NCI-H82 (cell line): Measurements from ENCODE around the gene ZNF181.

ENCODE experiments used
- DNase-seq: peaks from one replicate; lab custom pipeline; 2025; lab: John Stamatoyannopoulos, UW

The ZNF181 gene

DNA sequence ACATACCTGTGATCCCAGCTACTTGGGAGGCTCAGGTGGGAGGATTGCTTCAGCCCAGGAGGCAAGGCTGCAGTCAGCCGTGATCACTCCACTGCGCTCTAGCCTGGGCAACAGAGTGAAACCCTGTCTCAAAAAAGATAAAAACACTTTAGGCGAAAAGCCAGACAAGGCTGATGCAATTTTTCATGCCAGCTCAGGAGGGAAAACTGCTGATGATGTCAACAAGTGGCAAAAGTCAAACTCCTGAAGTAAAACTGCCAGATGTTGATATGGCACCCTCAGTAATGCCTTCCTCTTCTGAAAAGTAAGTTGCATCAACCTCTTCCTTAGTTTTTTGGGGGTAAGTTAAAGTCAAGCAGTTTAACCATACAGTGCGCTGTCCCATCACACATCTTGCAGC, 23.4 kb downstream of the ZNF181 start:
- no peak for DNase-seq

DNA sequence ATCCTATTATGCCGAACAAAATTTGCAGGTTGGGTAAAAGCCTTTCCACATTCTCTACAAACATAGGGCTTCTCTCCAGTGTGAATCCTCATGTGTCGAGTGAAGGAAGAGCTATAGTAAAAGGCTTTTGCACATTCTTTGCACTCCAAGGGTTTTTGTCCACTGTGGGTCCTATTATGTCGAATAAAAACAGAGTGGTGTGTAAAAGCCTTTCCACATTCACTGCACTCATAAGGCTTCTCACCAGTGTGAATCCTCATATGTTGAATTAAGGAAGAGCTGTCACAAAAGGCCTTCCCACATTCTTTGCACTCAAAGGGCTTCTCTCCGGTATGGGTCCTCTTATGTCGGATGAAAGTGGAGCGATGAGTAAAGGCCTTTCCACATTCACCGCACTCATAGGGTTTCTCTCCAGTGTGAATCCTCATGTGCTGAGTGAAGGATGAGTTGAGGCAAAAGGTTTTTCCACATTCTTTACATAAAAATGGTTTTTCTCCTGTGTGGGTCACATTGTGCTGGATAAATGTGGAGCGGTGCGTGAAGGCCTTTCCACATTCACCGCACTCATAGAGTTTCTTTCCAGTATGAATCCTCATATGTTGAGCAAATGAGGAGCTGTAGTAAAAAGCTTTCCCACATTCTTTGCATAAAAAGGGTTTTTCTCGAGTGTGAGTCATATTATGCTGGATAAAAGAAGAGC, 25.3 kb downstream of the ZNF181 start:
- DNase-seq: no peak

DNA sequence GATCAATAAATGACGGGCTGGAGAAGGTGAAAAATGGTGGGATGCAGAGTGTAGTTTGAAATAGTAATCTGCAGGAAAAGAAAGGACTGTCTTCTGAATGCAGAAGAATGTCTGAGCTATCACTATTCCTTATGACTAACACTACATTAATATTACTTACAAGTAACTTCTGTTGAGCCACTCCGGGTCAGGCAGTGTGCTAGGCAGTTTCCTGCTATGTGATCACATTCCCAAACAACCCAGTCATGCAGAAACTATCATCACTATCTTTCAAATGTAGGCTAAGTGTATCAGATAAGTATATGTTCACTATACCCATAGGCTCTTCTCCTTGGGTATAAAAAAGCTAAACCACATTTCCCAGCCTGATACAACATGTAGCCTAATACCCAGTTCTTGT, 32.3 kb downstream of the ZNF181 start:
- DNase-seq: no peak

DNA sequence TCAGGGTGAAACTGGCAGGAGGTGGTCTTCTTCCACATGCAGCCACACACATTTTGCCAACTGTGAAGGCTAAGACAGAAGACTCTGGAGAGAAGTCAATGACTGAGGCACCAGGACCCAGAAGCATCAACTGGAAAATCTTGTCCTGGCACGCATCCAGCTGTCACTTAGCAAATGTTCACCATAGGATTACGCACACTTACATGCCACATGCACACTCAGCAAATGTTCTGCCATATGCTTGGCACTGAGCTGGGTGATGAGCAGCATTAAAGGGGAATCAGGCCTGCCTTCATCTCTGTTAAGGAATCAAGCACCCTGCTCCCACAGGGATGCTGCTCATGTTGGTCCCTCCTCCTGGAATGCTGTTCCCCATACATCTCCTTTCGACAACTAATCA, 33.9 kb downstream of the ZNF181 start:
- DNase-seq: peak; percentile 33

DNA sequence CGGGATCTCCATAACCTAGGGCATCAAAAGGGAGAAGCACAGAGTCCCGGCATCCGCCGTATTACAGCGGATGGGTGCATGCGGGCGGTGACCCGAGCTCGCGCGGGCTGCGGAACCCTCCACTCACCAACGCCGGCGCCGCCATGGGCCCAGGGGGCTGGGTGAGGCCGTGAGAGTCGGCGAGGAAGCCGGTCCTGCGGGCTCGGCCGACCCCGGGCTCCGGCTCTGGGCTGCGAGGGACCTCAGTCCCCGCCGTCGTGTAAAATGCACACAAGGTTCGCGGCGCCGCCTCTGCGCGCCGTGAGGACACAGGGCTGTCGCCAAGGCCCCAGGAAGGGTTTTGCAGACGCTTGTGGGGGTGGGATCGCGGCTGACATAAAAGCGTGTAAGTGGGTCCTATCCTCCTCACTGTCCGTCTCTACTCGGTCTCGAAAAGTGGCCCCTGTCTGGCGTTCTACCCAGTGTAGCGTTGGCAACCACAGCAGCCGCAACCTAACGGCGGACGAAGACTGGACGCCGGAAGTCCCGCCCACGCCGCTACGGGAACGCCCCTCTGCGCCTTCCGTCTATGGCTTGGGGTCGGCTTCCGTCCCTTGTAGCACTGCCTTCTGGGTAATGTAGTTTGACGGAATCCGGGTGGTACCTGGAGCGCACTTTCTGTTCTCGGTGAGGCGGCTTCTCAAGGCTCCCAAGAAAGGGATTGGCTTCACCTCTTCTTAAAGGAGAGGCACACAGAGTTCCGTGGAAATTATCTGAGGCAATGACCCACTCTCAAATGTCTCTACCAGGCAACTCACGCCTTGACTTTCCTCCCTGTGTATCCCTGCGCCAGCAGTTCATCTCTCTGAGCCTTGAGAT, 38.9 kb downstream of the ZNF181 start, which contains the start of gene ZNF599:
Gene ZNF599 (minus strand): TSS at position 519 of the 858 bp plus-strand sequence. CDS start 374 bp downstream, at position 145.
- DNase-seq: peak; percentile 96

DNA sequence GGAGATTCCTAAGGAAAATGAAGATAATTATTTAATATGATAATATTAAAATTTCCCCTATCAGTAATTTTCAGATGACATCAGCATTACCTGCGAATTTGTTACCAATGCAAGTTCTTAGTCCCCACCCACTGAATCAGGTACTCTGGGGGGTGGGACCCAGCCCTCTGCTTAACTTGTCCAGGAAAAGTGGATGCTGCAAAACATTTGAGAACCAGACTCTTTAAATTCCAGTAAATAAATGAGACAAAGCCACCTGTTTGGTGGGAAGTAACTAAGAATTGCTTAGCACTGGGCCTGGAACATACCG, 39.5 kb downstream of the ZNF181 start:
- DNase-seq: no peak

DNA sequence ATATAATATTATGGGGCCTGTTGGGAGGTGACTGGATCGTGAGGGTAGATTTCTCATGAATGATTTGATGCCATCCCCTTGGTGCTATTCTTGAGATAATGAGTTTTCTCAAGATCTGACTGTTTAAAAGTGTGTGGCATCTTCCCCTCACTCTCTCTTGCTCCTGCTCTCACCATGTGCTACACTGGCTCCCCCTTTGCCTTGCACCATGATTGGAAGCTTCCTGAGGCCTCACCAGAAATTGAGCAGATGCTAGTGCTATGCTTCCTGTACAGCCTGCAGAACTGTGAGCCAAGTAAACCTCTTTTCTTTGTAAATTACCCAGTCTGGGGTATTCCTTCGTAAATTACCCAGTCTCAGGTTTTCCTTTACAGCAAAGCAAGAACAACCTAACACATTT, 40.8 kb downstream of the ZNF181 start:
- DNase-seq: no peak

DNA sequence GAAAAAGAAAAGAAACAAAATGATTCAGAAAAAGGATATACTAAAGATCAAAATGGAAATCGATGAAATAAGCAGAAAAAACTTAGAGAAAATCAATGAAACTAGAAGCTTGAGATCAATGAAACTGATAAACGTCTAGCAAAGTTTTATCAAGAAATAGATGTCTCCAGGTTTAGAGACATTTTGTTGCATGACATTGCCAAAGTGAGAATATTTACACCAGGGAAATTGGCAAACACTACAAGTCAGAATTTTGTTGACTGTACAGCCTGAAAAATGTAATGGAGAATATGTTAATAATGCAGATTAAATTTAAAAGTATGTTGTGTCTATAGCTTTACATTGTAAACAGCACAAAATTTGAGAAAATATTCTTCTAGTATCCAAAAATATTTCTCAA, 44.3 kb downstream of the ZNF181 start:
- no peak for DNase-seq

DNA sequence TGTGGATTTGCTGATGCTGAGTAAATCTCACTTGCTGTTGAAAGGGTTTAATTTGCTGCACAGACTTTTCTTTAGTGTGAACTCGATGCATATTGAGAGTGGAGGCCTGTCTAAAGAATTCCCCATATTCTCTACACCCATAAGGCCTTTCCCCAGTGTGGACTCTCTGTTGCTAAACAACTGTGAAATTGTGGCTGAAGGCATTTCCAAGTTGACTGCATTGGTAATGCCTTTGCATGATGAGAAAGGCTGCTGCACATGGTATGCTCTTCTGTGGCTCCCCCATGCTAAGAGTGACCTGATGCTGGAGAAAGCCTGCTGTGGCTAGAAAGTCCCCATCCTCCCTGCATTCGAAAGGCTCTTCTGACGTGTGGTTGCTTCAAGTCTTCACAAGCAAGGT, 45.6 kb downstream of the ZNF181 start:
- DNase-seq: no peak

DNA sequence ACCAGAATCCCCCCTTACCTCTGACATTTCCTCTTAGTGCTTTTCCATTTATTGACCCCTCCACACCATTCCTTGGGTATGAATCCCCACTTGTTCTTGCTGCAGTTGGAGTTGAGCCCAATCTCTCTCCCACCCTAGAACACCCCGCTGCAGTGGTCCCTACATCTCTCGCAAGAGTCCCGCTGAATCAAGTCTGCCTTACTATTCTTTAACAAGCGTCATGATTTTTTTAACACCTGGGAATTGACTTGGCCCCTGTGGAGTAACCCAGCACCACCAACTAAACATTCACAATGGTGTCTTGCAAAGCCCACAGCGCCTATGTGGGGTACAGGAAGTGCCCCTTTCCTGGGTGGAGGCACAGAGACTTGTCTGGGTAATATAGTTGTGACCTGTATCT, 52.2 kb downstream of the ZNF181 start:
- DNase-seq: no peak

DNA sequence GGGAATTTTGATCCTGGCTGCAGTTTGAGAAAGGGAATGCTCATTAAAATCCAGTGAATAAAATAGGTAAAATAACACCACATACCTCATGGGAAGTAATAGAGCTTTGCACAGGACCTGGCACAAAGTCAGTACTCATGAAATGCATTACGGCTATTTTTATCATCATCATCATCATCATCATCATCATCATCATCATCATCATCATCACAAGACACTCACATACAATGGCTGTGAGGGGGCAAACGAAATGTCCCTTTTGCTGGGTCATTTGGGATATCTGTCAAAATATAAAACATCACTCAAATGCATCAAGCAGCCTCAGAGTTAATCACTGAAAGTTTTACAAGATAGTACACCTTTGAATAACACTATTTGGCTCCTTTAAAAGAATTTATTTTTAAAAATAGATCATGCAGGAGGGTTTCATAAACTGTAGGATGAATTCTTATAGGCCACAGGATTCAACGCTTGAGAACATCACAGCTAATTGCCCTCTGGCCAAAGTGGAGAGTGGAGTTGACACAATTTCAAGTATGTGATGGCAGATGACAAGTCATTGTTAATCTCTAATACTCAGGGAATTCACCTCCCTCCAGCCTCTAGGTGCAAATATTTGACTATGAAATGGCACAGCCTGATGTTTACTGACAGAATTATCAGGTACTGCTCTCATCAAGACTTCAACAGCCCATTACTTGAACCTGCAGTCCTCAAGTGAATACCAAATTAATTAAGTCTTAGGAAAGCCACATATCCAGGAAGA, 53.2 kb downstream of the ZNF181 start:
- no peak for DNase-seq

DNA sequence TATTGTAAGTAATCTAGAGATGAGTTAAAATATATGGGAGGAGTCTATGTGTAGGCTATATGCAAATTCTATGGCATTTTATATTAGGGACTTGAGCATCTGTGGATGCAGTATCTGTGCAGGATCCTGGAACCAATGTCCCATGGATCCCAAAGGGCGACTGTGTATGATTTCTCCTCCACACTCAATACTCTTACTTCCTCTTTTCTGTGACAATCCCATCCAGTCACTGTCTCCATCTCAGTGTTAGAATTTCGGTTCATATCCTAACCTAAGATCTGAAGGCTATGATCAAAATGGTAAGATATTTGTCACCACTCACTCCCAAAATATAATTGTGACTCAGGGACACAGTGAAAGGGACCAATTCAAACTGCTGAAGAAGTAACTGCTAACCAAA, 54.0 kb downstream of the ZNF181 start:
- DNase-seq: no peak

DNA sequence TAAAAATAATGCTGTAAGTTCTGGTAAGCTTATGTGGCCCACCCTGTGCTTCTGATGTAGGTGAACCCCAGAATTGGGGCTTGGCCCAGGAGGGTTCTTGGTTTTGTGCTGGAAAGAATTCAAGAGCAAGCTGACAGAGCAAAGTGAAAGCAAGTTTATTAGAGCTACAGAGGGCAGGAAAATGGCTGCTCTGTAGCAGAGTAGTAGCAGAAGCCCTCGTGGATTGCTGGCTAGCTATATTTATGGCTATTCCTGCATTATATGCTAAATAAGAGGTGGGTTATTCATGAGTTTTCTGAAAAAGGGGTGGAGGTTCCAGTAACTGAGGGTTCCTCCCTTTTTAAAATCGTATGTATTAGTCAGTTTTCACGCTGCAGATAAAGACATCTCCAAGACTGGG, 59.5 kb downstream of the ZNF181 start:
- DNase-seq: no peak

DNA sequence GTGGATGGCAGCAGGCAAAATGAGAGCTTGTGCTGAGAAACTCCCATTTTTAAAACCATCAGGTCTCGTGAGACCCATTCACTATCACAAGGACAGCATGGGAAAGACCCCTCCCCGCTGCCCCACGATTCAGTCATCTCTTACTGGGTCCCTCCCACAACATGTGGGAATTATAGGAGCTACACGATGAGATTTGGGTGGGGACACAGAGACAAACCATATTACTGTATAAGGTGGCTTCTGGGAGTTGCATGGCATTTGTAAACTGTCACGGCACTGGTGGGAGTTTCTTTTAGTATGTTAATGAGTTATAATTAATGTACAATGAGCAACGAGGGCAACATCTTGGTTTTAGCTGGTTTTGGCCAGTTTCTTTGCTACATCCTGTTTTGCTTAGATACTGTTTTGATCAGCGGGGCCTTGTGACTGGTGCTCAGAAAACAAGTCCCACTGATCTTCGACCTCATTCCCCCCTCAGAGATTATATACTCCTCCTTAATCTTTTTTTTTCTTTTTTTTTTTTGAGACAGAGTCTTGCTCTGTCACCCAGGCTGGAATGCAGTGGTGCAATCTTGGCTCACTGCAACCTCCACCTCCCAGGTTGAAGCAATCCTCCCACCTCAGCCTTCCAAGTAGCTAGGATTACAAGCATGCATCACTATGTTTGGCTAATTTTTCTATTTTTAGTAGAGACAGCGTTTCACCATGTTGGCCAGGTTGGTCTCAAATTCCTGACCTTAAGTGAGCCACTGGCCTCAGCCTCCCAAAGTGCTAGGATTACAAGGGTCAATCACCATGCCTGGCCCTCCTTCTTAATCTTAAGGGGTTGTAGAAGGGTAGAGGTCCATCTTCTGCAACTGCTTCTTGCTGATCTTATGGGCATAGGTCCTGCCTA, 60.3 kb downstream of the ZNF181 start:
- no peak for DNase-seq
